Transverse colon (tissue), 4 donors: ENCODE results near the gene FAM216A. TPM values are rescaled to one million over a fixed set of nuclear protein-coding genes. Genes with fewer than 3 reads are reported as not detected.
"Not testable (repeated sequence)": the region's sequence is repeated elsewhere in the genome, so short reads cannot be mapped to it uniquely, and the experiment has no call there.

Experiments
- DNase-seq: peaks from one replicate; pipeline ENCODE4 v3.0.0-alpha.2; 2019
- H3K27ac ChIP-seq, 4 donors: fragments of 200-600 bp; sonication (generic); 2 replicates each; pipeline ENCODE4 v1.5.1; 2016 to 2018; ENCODE audit warnings: inconsistent platforms in 4 of 4
- H3K27me3 ChIP-seq: fragments of 200-600 bp; sonication (generic); 2 replicates; pipeline ENCODE4 v1.5.1; 2017; ENCODE audit warnings: inconsistent platforms
- H3K36me3 ChIP-seq, 4 donors: fragments of 200-600 bp; sonication (generic); 2 replicates each; pipeline ENCODE4 v1.5.1; 2017 to 2019; ENCODE audit warnings: inconsistent platforms in 4 of 4
- H3K4me1 ChIP-seq, 4 donors: fragments of 200-600 bp; sonication (generic); 2 replicates each; pipeline ENCODE4 v1.5.1; 2017 to 2020; ENCODE audit warnings: inconsistent platforms in 4 of 4
- H3K4me3 ChIP-seq, 4 donors: fragments of 200-600 bp; sonication (generic); 1 replicate in 1 of 4; 2 replicates in 3 of 4; pipeline versions ENCODE4 v1.5.1 to v1.6.1; 2017 to 2019; ENCODE audit warnings: inconsistent platforms in 4 of 4
- H3K9me3 ChIP-seq, 2 donors: fragments of 200-600 bp; sonication (generic); 2 replicates each; pipeline ENCODE4 v1.5.1; 2017 to 2019; ENCODE audit warnings: inconsistent platforms in 2 of 2
- CTCF ChIP-seq, 5 experiments: fragments of 200-600 bp in 3 of 5; fragments of 450-650 bp in 2 of 5; sonication (generic) in 3 of 5; IDR thresholded peaks; 1 replicate in 2 of 5; 2 replicates in 3 of 5; pipeline ENCODE4 v1.5.1; 2016 to 2017; ENCODE audit warnings: antibody characterized with exemption in 5 of 5, inconsistent platforms in 3 of 5, mild to moderate bottlenecking in 2 of 5, moderate library complexity in 1 of 5
- EP300 ChIP-seq: sonication (generic); formaldehyde crosslinking; IDR thresholded peaks from one replicate; pipeline ENCODE4 v1.6.1; 2017; ENCODE audit warnings: antibody characterized with exemption, low read depth
- POLR2A ChIP-seq: fragments of 450-650 bp; IDR thresholded peaks from one replicate; pipeline ENCODE4 v1.6.1; 2016; ENCODE audit warnings: antibody characterized with exemption, mild to moderate bottlenecking, moderate library complexity
- POLR2AphosphoS5 ChIP-seq, 3 donors: sonication (generic); formaldehyde crosslinking; IDR thresholded peaks; one replicate each; pipeline ENCODE4 v1.6.1; 2016; ENCODE audit warnings: antibody characterized with exemption in 3 of 3
- WGBS, 2 donors: methylation state at CpG; one replicate each; pipeline ENCODE4 v1.1.5; 2018; ENCODE audit warnings: low coverage in 1 of 2; 5-methylcytosine and 5-hydroxymethylcytosine counted together
- in situ Hi-C, 4 donors: fragments of 200-750 bp; cut with MboI; loops; one replicate each; pipeline versions ENCODE4 v1.15.0 to v1.15.1; 2017; ENCODE audit warnings: low sequenced_read_pairs in 3 of 4, low pct_ligation_motif_present in 1 of 4, low pct_unique_long_range_greater_than_20kb in 1 of 4
- intact Hi-C: fragments of 100-400 bp; cut with DNase I; formaldehyde crosslinking; loops from one replicate; pipeline ENCODE4 v1.15.1; 2023; ENCODE audit warnings: low total_unique reads
- total RNA-seq, 4 donors: library from RNA; depleted of rRNA; stranded (reverse); fragments of >200 nt; gene quantifications; one replicate each; pipeline ENCODE4 v1.1.0, GENCODE V29; 2016

FAM216A gene
- total RNA-seq, result 1 to 10 TPM in 3 of 4 donors, not detected in 1; 1.2 to 6.7 (median 1.6) TPM

GRCh38 chr12:110468214-110469048 lies at the start of gene FAM216A, which contains the start of gene GPN3:
FAM216A (plus strand) TSS chr12:110468845; CDS start chr12:110468876, 31 bp downstream.
GPN3 (minus strand) TSS chr12:110468257; CDS start chr12:110468203, 54 bp downstream.
- Histone ChIP-seq H3K36me3 (peaks cover 0 to 8% (median 0%) of the 10 kb centered on the region in 4 donors), H3K4me3 (peak within 1 kb of the TSS; percentile 49 to 97 (median 74)), H3K27me3 (no peaks in the 10 kb centered on the region), H3K4me1 (peaks cover 8 to 34% (median 24%) of the 10 kb centered on the region in 4 donors), H3K27ac (peak within 1 kb of the TSS; percentile 91 to 98 (median 96)), H3K9me3 (no peaks in the 10 kb centered on the region)
- no peak for TF ChIP-seq CTCF (IDR thresholded peaks at IDR 0.05)
- TF ChIP-seq POLR2AphosphoS5 (IDR thresholded peaks at IDR 0.05), result peak; percentile 91 to 95 (median 94)
- TF ChIP-seq EP300, result no peak
- peak; percentile 43 for TF ChIP-seq POLR2A
- WGBS, 2 donors, result 0% methylated on average over 12 to 32 of the region's 78 CpGs
- in situ Hi-C loops (loop anchor here in 2 of 4 donors (25.0 kb wide), 2 partner anchors 269 to 369 kb away; partner anchors contain the start of genes CCDC63 (in 2 of the 2) and PPP1CC (in 1 of the 2)), intact Hi-C loops (loop anchor here (2.0 kb wide), 1 partner anchor 274 kb away; the partner anchor contains the start of gene PPP1CC)
- peak; percentile 97 for DNase-seq

DNA sequence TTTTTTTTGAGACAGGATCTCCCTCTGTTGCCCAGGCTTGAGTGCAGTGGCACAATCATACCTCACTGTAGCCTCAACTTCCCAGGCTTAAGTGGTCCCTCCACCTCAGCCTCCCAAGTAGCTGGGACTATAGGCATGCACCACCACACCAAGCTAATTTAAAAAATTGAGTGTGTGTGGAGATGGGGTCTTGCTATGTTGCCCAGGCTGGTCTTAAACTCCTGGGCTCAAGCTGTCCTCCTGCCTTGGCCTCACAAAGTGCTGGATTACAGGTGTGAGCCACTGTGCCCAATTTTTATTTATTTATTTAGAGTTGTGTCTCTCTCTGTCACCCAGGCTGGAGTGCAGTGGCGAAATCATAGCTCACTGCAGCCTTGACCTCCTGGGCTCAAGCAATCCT lies 48.0 kb upstream of the FAM216A start:
- DNase-seq, intact Hi-C loops, H3K27ac ChIP-seq, H3K36me3 ChIP-seq, H3K4me3 ChIP-seq, H3K4me1 ChIP-seq, H3K27me3 ChIP-seq, H3K9me3 ChIP-seq: not testable (repeated sequence)
- 94% methylated on average over 1 of the region's 1 CpG; no CpG with 5 or more reads in 1 of the 2 donors for WGBS, 2 donors
- in situ Hi-C loops, result loop anchor here in 3 of 4 donors (10.0 kb wide), 2 partner anchors 316 to 326 kb away; no protein-coding TSS in a partner anchor

DNA sequence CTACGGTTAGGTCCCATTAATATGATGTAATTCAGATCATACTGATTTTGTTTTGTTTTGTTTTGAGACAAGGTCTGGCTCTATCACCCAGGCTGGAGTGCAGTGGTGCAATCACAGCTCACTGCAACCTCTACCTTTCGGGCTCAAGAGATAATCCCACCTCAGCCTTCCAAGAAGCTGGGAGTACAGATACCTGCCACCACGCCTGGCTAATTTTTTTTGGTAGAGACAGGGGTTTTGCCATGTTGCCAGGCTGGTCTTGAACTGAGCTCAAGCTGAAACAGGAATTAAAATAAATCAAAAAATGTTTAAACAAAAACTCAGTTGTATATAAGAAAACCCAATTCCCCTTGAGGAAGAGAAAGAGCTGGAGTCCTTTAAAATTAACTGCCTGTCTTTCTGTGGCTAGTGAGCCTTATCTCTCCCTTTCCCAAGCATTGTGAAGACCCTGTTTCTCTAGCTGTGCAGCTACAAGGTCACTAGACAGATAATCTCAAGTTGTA lies 47.4 kb upstream of the FAM216A start:
- in situ Hi-C loops, result loop anchor here in 3 of 4 donors (10.0 kb wide), 2 partner anchors 316 to 326 kb away; no protein-coding TSS in a partner anchor
- Histone ChIP-seq H3K9me3 (no peaks in the 10 kb centered on the region), H3K27me3 (peaks cover 4% of the 10 kb centered on the region), H3K27ac (peak overlapping the region in 1 of 4 donors; percentile 50), H3K4me1 (peaks cover 0 to 3% (median 1%) of the 10 kb centered on the region in 4 donors), H3K4me3 (no peak overlapping the region), H3K36me3 (no peaks in the 10 kb centered on the region)
- WGBS, 2 donors, result 56 to 74% methylated on average over 2 to 3 of the region's 3 CpGs
- intact Hi-C loops, result no loop called here
- no peak for DNase-seq
- no peak for TF ChIP-seq CTCF (IDR thresholded peaks at IDR 0.05)
- no peak for TF ChIP-seq POLR2A
- TF ChIP-seq POLR2AphosphoS5 (IDR thresholded peaks at IDR 0.05), result no peak
- TF ChIP-seq EP300, result no peak

- no peak overlapping the region for H3K4me3 ChIP-seq
- intact Hi-C loops (no loop called here), in situ Hi-C loops (loop anchor here in 3 of 4 donors (10.0 kb wide), 2 partner anchors 317 to 327 kb away; no protein-coding TSS in a partner anchor)
- H3K4me1 ChIP-seq, result peaks cover 0 to 3% (median 2%) of the 10 kb centered on the region in 4 donors
- TF ChIP-seq EP300 (no peak), POLR2AphosphoS5 (IDR thresholded peaks at IDR 0.05) (no peak), CTCF (IDR thresholded peaks at IDR 0.05) (no peak), POLR2A (no peak)
- 64 to 80% methylated on average over 2 to 4 of the region's 4 CpGs for WGBS, 2 donors
- peak overlapping the region in 3 of 4 donors; percentile 48 to 53 (median 50) for H3K27ac ChIP-seq
- H3K9me3 ChIP-seq, result no peaks in the 10 kb centered on the region
- peaks cover 4% of the 10 kb centered on the region for H3K27me3 ChIP-seq
- H3K36me3 ChIP-seq, result no peaks in the 10 kb centered on the region
- DNase-seq, result no peak
Observed at GRCh38 chr12:110421701-110422100, 46.9 kb upstream of the FAM216A start.
